GM18867 (cell line): ENCODE measurements around the gene KPRP.

ENCODE experiments used
- ATAC-seq: cut with Tn5 transposase; IDR thresholded peaks from one replicate; pipeline ENCODE4 v1.9.1; 2021; ENCODE audit warnings: mild to moderate bottlenecking, moderate library complexity; ENCODE audit not compliant: unreplicated experiment

KPRP gene

DNA sequence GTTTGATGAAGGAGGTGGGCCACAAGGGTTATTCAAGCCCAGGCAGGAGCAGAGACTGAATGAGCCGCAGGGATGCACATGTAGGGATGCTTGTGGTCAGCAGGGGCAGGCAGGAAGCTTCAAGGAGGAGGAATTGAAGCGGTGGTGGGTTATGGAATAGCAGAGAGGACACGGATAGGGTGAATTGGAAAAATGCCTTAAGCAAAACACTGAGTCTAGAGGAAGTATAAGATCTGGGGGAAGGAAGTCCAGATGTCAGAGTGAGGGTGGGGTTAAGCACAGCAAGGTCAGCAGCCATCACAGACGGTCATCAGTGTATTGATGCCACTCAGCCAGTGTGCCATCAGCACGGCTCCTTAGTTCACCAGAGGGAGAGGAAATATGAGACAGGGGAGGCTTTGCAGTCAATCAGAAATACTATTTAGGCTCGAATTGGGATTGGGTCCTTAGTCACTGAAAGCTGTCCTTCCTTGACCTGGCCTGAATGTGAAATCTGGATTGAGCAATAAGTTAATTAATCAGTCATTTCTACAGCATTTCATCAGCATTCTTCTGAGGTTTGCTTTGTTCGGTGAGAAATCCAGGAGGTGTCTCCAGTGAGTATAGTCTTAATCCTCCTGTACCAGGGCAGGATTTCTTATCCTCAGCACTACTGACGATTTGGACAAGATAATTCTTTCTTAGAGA, 11.2 kb downstream of the KPRP start:
- ATAC-seq: no peak

- no peak for ATAC-seq
Measured at GRCh38 chr1:152770411-152770810, 12.6 kb downstream of the KPRP start.

- no peak for ATAC-seq
Measured at GRCh38 chr1:152774875-152775274, 17.1 kb downstream of the KPRP start, which contains the start of gene LCE1F. Gene LCE1F (plus strand): TSS chr1:152775140. CDS start chr1:152776372, 1,232 bp downstream.

GRCh38 chr1:152776361-152776760, 18.5 kb downstream of the KPRP start:
- ATAC-seq: no peak

DNA sequence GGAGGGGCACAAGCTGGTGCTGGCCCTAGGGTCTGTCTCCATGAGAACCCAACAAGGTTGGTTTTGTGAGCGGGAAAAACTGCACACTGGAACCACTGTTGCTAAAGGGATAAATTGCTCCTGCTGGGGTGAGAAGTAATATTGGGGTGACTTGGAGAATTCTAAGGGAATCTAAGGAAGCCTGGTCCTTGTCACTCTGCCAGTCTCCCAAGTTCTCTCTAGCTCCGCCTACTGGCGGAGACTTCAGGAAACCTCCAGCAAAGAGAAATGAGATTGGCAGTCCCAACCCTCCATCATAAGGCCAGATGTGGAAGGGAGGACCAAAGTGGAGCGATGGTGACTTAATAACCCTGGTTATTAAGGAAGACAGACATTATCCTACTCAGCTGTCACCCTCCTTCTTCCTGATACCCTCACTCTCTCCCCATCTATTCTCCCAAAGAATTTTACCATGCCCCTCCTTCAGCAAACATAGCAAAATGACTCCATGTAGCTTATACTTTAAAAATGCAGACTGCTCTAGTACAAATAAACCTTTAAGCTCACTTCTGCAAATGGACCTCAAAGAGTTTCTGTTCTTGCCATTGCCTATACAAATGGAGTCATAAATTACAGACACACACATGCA, 19.8 kb downstream of the KPRP start:
- no peak for ATAC-seq

- ATAC-seq: no peak
Measured at GRCh38 chr1:152783095-152783494, 25.3 kb downstream of the KPRP start.

GRCh38 chr1:152786077-152786476, 28.3 kb downstream of the KPRP start, which contains the start of gene LCE1E:
Gene LCE1E (plus strand): TSS chr1:152786257. CDS start chr1:152787300, 1,043 bp downstream.
- no peak for ATAC-seq

GRCh38 chr1:152795686-152796085, 37.9 kb downstream of the KPRP start:
- no peak for ATAC-seq

GRCh38 chr1:152796421-152796820, 38.6 kb downstream of the KPRP start, which contains the start of gene LCE1D:
Gene LCE1D (plus strand): TSS chr1:152796721. CDS start chr1:152797795, 1,074 bp downstream.
- no peak for ATAC-seq

GRCh38 chr1:152801333-152801732, 43.5 kb downstream of the KPRP start:
- ATAC-seq: no peak

DNA sequence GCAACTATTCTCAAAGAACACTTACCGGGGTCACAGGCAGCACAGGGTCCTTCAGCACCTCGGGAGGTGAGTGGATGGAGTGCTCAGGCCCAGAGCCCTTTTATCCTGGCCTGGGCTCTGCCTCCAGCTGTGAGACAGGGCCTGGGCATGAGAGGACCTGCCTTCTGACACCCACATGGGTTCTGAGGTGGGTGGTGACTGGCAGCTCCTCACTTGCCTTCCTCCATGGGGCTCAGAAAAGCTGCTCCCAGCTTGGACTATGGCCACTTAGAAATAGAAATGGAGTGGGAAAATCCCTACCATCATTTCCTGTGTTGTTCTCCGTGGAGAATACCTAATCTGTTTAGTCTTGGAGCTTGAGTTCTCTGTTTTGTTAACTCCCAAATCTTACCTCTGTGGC, 48.8 kb downstream of the KPRP start, which contains the start of gene LCE1C:
Gene LCE1C (minus strand): TSS at position 76 of the 400 bp plus-strand sequence. CDS start 1,173 bp downstream, outside the sequence.
- ATAC-seq: no peak

DNA sequence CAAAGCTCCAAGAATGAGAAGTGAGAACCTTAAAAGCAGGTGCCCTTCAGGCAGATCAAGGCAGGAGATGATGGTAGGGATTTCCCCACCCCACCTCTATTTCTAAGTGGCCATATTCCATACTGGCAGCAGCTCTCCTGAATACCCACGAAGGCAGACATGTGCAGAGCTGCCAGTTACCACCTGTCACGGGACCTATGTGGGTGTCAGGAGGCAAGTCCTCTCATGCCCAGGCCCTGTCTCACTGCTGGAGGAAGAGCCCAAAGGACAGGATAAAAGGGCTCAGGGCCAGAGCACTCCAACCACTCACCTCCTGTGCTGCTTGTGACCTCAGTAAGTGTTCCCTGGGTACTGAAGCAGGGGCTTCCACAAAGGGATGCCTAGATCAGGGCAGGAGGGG, 53.2 kb downstream of the KPRP start:
- no peak for ATAC-seq
